NCI-H510A (cell line): ENCODE measurements around the gene BST2.
"Not testable (repeated sequence)": the region's sequence is repeated elsewhere in the genome, so short reads cannot be mapped to it uniquely, and the experiment has no call there.

Experiments used
- DNase-seq: peaks from one replicate; lab custom pipeline; 2025; lab: John Stamatoyannopoulos, UW

BST2 gene

GRCh38 chr19:17389957-17390664, 15.3 kb downstream of the BST2 start:
- DNase-seq: no peak

DNA sequence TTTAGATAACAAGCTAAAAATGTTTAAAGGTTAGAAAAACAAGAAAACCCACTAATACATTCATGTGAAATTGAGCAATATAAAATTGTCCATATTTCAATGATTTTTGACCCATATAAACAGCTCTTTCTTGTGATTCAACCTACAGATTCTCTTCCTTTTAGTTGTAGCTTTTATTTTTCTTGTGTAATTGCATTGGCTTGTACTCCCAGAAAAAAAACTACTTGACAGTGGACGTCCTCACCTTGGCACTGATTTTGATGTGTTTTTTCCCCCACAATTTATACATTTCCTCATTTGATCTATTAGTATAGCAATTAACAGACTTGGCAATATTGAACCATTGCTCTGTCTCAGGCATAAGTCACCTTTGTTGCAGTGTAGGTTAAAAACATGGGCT, 16.1 kb downstream of the BST2 start:
- DNase-seq: no peak

DNA sequence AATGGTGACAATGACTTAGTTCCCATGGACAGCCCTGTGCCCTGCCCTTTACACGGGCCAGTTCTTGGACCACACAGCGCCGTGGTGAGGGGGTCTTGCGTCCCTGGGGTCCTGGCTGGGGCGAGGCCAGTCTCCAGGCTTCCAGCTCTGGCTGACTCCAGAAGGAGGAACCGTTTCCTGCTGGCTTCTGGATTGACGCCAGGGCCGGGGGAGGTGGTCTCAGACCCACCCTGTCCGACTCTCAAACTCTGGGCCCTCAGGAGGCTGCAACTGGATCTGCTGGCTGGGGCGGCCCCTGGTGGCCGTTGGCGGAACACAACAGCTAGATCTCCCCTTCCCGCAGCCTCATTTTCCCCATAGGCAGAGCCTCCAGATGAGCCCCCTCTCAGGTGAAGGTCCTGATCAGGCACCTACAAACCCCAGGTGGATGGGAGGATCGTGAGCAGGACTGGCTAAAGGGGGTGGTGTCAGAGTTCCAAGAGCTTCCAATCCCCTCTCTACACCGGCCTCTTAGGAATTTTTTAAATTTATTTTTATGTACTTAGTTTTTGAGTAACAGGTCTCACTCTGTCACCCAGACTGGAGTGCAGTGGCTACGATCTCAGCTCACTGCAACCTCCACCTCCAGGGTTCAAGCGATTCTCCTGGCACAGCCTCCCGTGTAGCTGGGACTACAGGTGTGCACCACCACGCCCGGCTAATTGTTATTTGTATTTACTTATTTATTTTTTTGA, 19.4 kb downstream of the BST2 start:
- DNase-seq: no peak

GRCh38 chr19:17380426-17381138, 24.8 kb downstream of the BST2 start:
- DNase-seq: no peak

DNA sequence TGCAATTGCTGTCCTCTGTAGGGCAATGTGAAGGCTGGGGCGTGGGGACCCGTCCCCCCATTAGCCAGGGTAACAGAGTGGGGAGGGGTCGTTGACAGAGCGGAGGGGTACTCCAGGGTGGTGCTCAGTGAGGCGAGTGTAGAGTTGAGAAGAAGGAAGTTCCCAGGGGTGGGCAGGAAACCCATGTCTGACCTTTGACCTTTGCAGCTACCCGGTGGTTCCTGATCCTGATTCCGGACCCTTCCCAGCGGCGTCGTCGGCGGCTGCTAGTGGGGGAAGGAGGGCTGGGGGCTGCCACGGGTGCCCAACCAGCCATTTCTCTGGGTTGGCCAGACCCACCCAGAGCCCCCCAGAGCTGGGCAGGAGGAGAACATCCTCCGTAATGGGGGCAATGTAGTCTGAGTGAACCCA, 26.2 kb downstream of the BST2 start:
- DNase-seq: no peak

- DNase-seq: no peak
Observed at GRCh38 chr19:17378271-17378670, 27.2 kb downstream of the BST2 start.

- no peak for DNase-seq
Observed at GRCh38 chr19:17376935-17377600, 28.4 kb downstream of the BST2 start, which contains the start of gene PLVAP. PLVAP (minus strand) TSS chr19:17377342; CDS start chr19:17377288, 54 bp downstream.

- DNase-seq: no peak
Observed at GRCh38 chr19:17370026-17370587, 35.3 kb downstream of the BST2 start.

- no peak for DNase-seq
Observed at GRCh38 chr19:17365361-17365760, 40.1 kb downstream of the BST2 start.

GRCh38 chr19:17363852-17364605, 41.4 kb downstream of the BST2 start:
- not testable (repeated sequence) for DNase-seq

DNA sequence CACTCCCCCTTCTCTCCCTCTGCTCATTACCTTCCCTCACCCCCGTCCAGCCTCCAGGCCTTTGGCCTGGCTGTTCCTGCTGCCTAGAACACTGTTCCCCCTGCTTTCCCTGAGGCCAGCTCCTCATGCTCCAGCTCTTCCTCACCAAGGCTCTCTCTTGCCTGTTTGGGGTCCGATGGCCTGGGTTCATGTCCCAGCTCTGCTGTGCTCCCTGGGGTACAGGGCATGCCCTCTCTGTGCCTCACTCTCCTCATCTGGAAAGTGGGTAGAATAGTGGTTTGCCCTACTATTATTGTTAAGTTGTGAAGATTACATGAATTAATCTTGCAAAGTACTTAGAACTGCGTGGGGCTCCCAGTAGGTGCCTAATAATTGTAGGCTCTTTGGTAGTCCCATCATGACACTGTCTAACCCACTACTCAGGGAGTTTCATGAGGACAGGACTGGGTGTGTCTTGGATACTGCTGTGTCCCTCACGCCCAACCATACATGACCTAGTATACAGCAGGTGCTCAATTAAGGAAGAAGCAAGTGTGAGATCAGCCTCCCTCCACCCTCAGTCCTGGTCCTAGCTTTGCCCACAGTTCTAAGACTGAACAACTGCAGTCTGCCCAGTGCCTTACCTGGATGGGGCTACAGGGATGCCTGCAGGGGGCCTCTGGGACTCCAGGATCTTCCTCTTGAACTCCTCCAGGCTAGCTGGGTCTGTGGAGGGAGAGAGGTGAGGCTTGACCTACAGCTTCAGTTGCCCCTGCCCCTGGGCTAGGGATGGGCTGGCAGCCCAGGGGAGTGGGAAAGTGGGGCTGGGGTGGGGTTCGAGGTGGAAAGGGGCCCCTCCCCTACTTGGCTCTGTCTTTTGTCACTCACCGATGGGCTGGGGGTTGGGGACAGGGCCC, 45.3 kb downstream of the BST2 start:
- DNase-seq: no peak

GRCh38 chr19:17358395-17358794, 47.0 kb downstream of the BST2 start:
- no peak for DNase-seq

- no peak for DNase-seq
Observed at GRCh38 chr19:17357724-17358123, 47.7 kb downstream of the BST2 start.

DNA sequence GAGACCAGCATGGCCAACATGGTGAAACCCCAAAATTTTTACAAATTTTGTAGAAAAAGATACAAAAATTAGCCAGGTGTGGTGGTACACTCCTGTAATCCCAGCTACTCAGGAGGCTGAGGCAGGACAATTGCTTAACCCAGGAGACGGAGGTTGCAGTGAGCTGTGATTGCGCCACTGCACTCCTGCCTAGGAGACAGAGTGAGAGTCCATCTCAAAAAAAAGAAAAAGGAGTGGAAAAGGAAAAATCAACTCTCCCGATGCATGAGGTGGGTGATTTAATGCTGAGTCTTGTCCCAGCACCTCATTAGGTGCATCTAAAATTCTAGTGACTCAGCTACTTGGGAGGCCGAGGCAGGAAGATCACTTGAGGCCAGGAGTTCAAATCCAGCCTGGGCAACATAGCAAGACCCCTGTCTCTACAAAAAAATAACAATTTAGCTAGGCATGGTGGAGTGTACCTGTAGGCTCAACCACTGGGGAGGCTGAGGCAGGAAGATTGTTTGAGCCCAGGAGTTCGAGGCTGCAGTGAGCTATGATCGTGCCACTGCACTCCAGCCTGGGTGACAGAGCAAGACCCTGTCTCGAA, 48.3 kb downstream of the BST2 start:
- no peak for DNase-seq

DNA sequence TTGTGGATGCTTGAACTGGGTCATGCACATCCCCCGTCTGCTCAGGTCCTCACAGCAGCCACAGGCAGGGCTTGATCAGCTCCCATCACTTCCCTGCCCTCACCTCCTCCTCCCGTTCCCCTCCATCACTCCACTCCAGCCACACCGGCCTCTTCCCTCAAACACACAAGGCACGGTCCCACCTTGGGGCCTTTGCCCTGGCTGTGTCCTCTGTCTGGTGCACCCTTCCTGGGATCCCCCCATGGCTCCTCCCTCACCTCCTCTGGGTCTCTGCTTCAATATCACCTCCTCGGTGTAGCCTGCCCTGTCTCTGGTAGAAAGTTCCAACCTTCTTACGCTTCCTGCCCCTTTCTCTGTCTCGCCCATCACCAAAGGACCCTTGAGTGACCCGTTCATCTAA, 52.0 kb downstream of the BST2 start:
- DNase-seq: no peak
